Trophoblast cell (in vitro differentiated cells and primary cell): ENCODE results near the gene FAM47E.

Experiments used
- DNase-seq, 2 donors: peaks; one replicate each; pipeline ENCODE4 v3.0.0-alpha.2; 2016
- H2AFZ ChIP-seq: 2 replicates; pipeline ENCODE4 v1.6.1; 2013; ENCODE audit warnings: low read length, moderate library complexity, mild to moderate bottlenecking; ENCODE audit not compliant: insufficient read depth, poor library complexity
- H2AK5ac ChIP-seq: 2 replicates; pipeline ENCODE4 v1.6.1; 2013; ENCODE audit warnings: mild to moderate bottlenecking, low read length
- H2BK120ac ChIP-seq: 2 replicates; pipeline ENCODE4 v1.6.1; 2013; ENCODE audit warnings: low read length, mild to moderate bottlenecking, moderate library complexity; ENCODE audit not compliant: insufficient read depth, poor library complexity
- H2BK12ac ChIP-seq: 2 replicates; pipeline ENCODE4 v1.6.1; 2013; ENCODE audit warnings: mild to moderate bottlenecking, low read length, moderate library complexity
- H2BK5ac ChIP-seq: 2 replicates; pipeline ENCODE4 v1.6.1; 2013; ENCODE audit warnings: low read length, low read depth, moderate library complexity, mild to moderate bottlenecking; ENCODE audit not compliant: poor library complexity
- H3K14ac ChIP-seq: 2 replicates; pipeline ENCODE4 v1.6.1; 2013; ENCODE audit warnings: mild to moderate bottlenecking, low read length
- H3K18ac ChIP-seq: 2 replicates; pipeline ENCODE4 v1.6.1; 2013; ENCODE audit warnings: mild to moderate bottlenecking, low read length
- H3K23ac ChIP-seq: 2 replicates; pipeline ENCODE4 v1.6.1; 2013; ENCODE audit warnings: low read length
- H3K27ac ChIP-seq: 2 replicates; pipeline ENCODE4 v1.5.1; 2013; ENCODE audit warnings: low read depth, mild to moderate bottlenecking, inconsistent platforms, low read length, moderate library complexity
- H3K27me3 ChIP-seq: 2 replicates; pipeline ENCODE4 v1.6.1; 2013; ENCODE audit warnings: inconsistent platforms, mild to moderate bottlenecking, low read length, moderate library complexity; ENCODE audit not compliant: insufficient read depth
- H3K36me3 ChIP-seq, 2 experiments: 1 replicate in 1 of 2; 2 replicates in 1 of 2; pipeline ENCODE4 v1.6.1; 2013; ENCODE audit warnings: low read length in 2 of 2, mild to moderate bottlenecking in 2 of 2, moderate library complexity in 1 of 2; ENCODE audit not compliant: insufficient read depth in 2 of 2, control insufficient read depth in 1 of 2
- H3K4ac ChIP-seq: 2 replicates; pipeline ENCODE4 v1.6.1; 2013; ENCODE audit warnings: low read depth, mild to moderate bottlenecking, low read length, moderate library complexity
- H3K4me1 ChIP-seq, 2 experiments: 1 replicate in 1 of 2; 2 replicates in 1 of 2; pipeline ENCODE4 v1.6.1; 2013; ENCODE audit warnings: low read length in 2 of 2, mild to moderate bottlenecking in 2 of 2, moderate library complexity in 1 of 2; ENCODE audit not compliant: insufficient read depth in 2 of 2, control insufficient read depth in 1 of 2
- H3K4me2 ChIP-seq: 2 replicates; pipeline ENCODE4 v1.6.1; 2013; ENCODE audit warnings: inconsistent platforms, mild to moderate bottlenecking, low read length, moderate library complexity
- H3K4me3 ChIP-seq: 2 replicates; pipeline ENCODE4 v1.5.1; 2013; ENCODE audit warnings: mild to moderate bottlenecking, low read depth, low read length, inconsistent platforms
- H3K79me1 ChIP-seq: one replicate; pipeline ENCODE4 v1.6.1; 2013; ENCODE audit warnings: low read length
- H3K79me2 ChIP-seq: 2 replicates; pipeline ENCODE4 v1.6.1; 2013; ENCODE audit warnings: low read length, mild to moderate bottlenecking; ENCODE audit not compliant: control insufficient read depth, insufficient read depth, poor library complexity
- H3K9ac ChIP-seq: 2 replicates; pipeline ENCODE4 v1.6.1; 2013; ENCODE audit warnings: mild to moderate bottlenecking, low read length
- H3K9me3 ChIP-seq: 2 replicates; pipeline ENCODE4 v1.6.1; 2013; ENCODE audit warnings: low read depth, mild to moderate bottlenecking, control low read depth, inconsistent platforms, low read length; ENCODE audit not compliant: insufficient read depth
- H4K12ac ChIP-seq: 2 replicates; pipeline ENCODE4 v1.6.1; 2013; ENCODE audit warnings: low read depth, mild to moderate bottlenecking, low read length, moderate library complexity
- H4K8ac ChIP-seq: 2 replicates; pipeline ENCODE4 v1.6.1; 2013; ENCODE audit warnings: low read depth, mild to moderate bottlenecking, low read length, moderate library complexity
- H4K91ac ChIP-seq: one replicate; pipeline ENCODE4 v1.6.1; 2013; ENCODE audit warnings: low read depth, mild to moderate bottlenecking, low read length, moderate library complexity
- WGBS: extraction: QIAGEN DNeasy Blood & Tissue Kit; methylation state at CpG from one replicate; pipeline ENCODE4 v1.1.7; 2013; ENCODE audit warnings: missing lambda C conversion rate; ENCODE audit not compliant: insufficient read length, insufficient coverage; ENCODE audit errors: extremely low coverage; 5-methylcytosine and 5-hydroxymethylcytosine counted together

FAM47E gene

DNA sequence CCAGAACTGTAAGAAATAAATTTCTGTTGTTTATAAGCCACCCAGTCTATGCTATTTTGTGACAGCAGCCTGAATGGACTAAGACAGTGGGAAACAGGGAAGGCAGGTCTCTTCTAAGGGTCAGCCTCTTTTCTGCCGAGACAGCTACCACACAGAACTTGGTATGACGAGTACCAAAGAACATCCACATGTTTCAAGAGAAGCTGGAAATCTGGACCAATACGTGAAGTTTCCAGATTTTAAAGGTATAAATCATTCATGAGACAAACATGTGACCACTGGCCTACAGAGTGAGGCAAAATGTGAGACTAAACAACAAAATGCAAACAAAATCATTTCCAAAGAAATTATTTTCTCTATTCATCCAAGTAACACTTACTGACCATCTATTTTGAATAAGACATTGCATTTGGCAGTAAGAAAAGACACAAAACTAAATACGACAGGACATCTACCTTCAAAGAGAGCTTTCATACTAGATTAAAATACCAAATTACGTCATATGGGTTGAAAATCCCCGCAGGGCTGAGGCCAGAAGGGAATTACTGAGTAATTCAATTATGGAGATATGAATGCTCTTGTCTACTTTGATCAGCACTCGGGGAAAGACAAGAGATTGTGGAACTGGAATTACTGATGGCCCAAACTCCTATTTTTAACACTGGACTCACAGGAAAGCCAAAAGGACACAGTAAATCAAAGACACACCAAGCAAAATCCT lies 45.1 kb upstream of the FAM47E start:
- no peak overlapping the region for H2AK5ac ChIP-seq
- H3K4ac ChIP-seq: no peak overlapping the region
- no peak overlapping the region for H2BK120ac ChIP-seq
- H3K4me1 ChIP-seq: no peaks in the 10 kb centered on the region
- no peak overlapping the region for H2BK5ac ChIP-seq
- no peak overlapping the region for H3K9ac ChIP-seq
- H3K36me3 ChIP-seq: no peaks in the 10 kb centered on the region
- no CpG with 5 or more reads among the region's 7 CpGs for WGBS
- H2AFZ ChIP-seq: no peak overlapping the region
- DNase-seq: peak; percentile 86 to 98
- no peak overlapping the region for H3K4me3 ChIP-seq
- no peaks in the 10 kb centered on the region for H3K27me3 ChIP-seq
- H4K12ac ChIP-seq: no peak overlapping the region
- no peak overlapping the region for H4K91ac ChIP-seq
- no peaks in the 10 kb centered on the region for H3K79me2 ChIP-seq
- no peaks in the 10 kb centered on the region for H3K79me1 ChIP-seq
- H3K27ac ChIP-seq: no peak overlapping the region
- no peak overlapping the region for H3K14ac ChIP-seq
- no peak overlapping the region for H3K4me2 ChIP-seq
- no peaks in the 10 kb centered on the region for H3K9me3 ChIP-seq
- no peak overlapping the region for H4K8ac ChIP-seq
- no peak overlapping the region for H3K23ac ChIP-seq
- no peak overlapping the region for H2BK12ac ChIP-seq
- H3K18ac ChIP-seq: no peak overlapping the region

GRCh38 chr4:76207549-76207948 lies 44.0 kb upstream of the FAM47E start:
- H3K4ac ChIP-seq: no peak overlapping the region

GRCh38 chr4:76208005-76208765 lies 43.3 kb upstream of the FAM47E start:
- peaks cover 2% of the 10 kb centered on the region for H3K79me1 ChIP-seq
- peak in 1 of 2 donors; percentile 46 for DNase-seq
- no peaks in the 10 kb centered on the region for H3K79me2 ChIP-seq
- H3K4ac ChIP-seq: no peak overlapping the region
- H2AFZ ChIP-seq: no peak overlapping the region
- peaks cover 0 to 4% of the 10 kb centered on the region in 2 experiments for H3K4me1 ChIP-seq
- no peaks in the 10 kb centered on the region for H3K36me3 ChIP-seq
- no peak overlapping the region for H2BK5ac ChIP-seq
- H4K8ac ChIP-seq: no peak overlapping the region
- no peak overlapping the region for H3K4me3 ChIP-seq
- H3K27ac ChIP-seq: no peak overlapping the region
- no peak overlapping the region for H2BK120ac ChIP-seq
- H4K12ac ChIP-seq: no peak overlapping the region
- H4K91ac ChIP-seq: no peak overlapping the region
- no peak overlapping the region for H2BK12ac ChIP-seq
- H3K18ac ChIP-seq: no peak overlapping the region
- H3K27me3 ChIP-seq: no peaks in the 10 kb centered on the region
- H3K9me3 ChIP-seq: no peaks in the 10 kb centered on the region
- H3K23ac ChIP-seq: no peak overlapping the region
- no peak overlapping the region for H3K9ac ChIP-seq
- no CpG with 5 or more reads among the region's 9 CpGs for WGBS
- no peak overlapping the region for H2AK5ac ChIP-seq
- H3K14ac ChIP-seq: no peak overlapping the region
- H3K4me2 ChIP-seq: no peak overlapping the region

More at GRCh38 chr4:76207549-76207948, 44.0 kb upstream of the FAM47E start:
- H2BK12ac ChIP-seq: no peak overlapping the region
- H3K79me2 ChIP-seq: no peaks in the 10 kb centered on the region
- no peak overlapping the region for H3K27ac ChIP-seq
- no peak overlapping the region for H4K12ac ChIP-seq
- no peak overlapping the region for H3K18ac ChIP-seq
- H3K9me3 ChIP-seq: no peaks in the 10 kb centered on the region
- H3K36me3 ChIP-seq: no peaks in the 10 kb centered on the region
- H4K8ac ChIP-seq: no peak overlapping the region
- H2BK120ac ChIP-seq: no peak overlapping the region
- H3K23ac ChIP-seq: no peak overlapping the region
- H3K4me2 ChIP-seq: no peak overlapping the region
- H3K9ac ChIP-seq: no peak overlapping the region
- H2AFZ ChIP-seq: no peak overlapping the region
- H3K27me3 ChIP-seq: no peaks in the 10 kb centered on the region
- H2AK5ac ChIP-seq: no peak overlapping the region
- no peak overlapping the region for H3K4me3 ChIP-seq
- H2BK5ac ChIP-seq: no peak overlapping the region
- no peak for DNase-seq
- no peaks in the 10 kb centered on the region for H3K79me1 ChIP-seq
- no peak overlapping the region for H3K14ac ChIP-seq
- H4K91ac ChIP-seq: no peak overlapping the region
- H3K4me1 ChIP-seq: no peaks in the 10 kb centered on the region

DNA sequence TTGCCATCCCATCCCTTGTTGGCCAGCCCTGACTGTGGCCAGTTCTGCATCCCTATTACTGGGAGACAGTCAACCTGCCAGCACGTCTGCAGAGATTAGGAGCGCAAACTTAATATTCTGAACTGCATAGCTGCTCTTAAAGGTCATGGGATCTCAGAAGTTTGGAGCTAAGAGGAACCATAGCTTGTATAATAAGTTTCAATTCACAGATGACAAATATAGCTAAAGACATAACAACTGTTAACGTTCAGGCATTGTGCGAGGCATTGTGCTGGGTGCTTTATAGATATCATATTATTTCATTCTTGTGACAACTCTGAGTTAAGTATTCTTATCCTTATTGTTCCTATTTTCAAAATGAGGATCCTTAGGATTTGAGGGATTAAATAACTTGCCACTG lies 41.6 kb upstream of the FAM47E start:
- H3K27me3 ChIP-seq: no peaks in the 10 kb centered on the region
- H2AFZ ChIP-seq: no peak overlapping the region
- no peak overlapping the region for H3K23ac ChIP-seq
- no peak overlapping the region for H2AK5ac ChIP-seq
- no peak for DNase-seq
- H3K4me3 ChIP-seq: no peak overlapping the region
- H3K36me3 ChIP-seq: no peaks in the 10 kb centered on the region
- peaks cover 9% of the 10 kb centered on the region for H3K79me1 ChIP-seq
- H3K27ac ChIP-seq: no peak overlapping the region
- H4K12ac ChIP-seq: no peak overlapping the region
- H2BK12ac ChIP-seq: no peak overlapping the region
- no peak overlapping the region for H4K8ac ChIP-seq
- WGBS: no CpG with 5 or more reads among the region's 4 CpGs
- no peak overlapping the region for H2BK120ac ChIP-seq
- H3K79me2 ChIP-seq: peaks cover 7% of the 10 kb centered on the region
- no peak overlapping the region for H3K18ac ChIP-seq
- no peak overlapping the region for H4K91ac ChIP-seq
- H3K9me3 ChIP-seq: no peaks in the 10 kb centered on the region
- no peak overlapping the region for H3K4me2 ChIP-seq
- H3K14ac ChIP-seq: no peak overlapping the region
- no peak overlapping the region for H3K4ac ChIP-seq
- no peak overlapping the region for H3K9ac ChIP-seq
- H3K4me1 ChIP-seq: peaks cover 5 to 11% of the 10 kb centered on the region in 2 experiments
- H2BK5ac ChIP-seq: no peak overlapping the region
